HG02763 (cell line): ENCODE results near the gene EIPR1.

ENCODE experiments used
- ATAC-seq: cut with Tn5 transposase; IDR thresholded peaks from one replicate; pipeline ENCODE4 v1.9.1; 2021; ENCODE audit warnings: mild to moderate bottlenecking, moderate library complexity; ENCODE audit not compliant: unreplicated experiment

The EIPR1 gene

DNA sequence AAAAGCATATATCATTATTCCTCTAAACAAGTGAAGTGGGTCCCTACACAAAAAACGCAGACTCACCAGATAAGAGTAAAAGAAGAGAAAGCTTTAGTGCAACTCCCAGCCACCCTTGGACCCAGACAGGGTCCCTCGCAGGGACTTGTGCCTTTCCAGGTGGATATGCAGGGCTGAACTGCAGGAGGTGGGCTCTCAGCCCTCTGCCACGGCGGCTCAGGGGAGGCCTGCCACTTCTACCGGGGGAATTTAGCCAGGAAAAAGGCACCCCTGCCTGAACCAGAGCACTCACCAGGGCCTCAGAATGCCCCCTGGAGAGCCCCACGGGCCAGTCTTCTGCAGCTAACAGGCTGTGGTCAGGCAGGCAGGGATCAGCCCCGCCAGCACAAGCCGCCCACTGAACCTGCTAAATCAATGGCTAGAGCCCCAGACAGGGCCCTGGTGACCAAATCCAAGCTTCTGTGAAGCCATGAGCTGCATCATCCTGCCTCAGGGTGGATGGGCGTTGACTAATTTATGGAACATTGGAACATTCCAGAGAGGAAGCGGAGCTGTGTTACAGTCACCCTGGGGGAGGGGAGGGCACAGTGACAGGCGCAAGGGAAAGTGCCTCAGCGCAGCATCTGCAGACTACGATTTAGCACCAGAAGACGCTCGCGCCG is 209.3 kb downstream of the EIPR1 start:
- no peak for ATAC-seq

DNA sequence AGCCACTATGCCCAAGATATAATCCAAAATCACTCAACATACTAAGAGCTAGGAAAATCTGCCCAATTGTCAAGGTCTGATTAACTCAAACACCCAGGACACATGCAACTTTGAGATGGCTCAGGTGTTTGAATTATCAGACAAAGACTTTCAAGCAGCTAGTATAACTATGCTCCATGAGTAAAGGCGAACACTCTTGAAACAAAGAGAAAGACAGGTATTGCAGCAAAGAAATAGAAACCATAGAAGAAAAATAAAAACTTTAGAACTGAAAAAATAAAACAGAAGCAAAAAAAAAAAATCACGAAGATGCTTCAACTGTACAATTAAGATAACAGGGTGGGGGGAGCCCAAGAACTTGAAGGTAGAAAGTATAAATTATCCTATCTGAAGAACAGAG is 214.2 kb downstream of the EIPR1 start:
- no peak for ATAC-seq

DNA sequence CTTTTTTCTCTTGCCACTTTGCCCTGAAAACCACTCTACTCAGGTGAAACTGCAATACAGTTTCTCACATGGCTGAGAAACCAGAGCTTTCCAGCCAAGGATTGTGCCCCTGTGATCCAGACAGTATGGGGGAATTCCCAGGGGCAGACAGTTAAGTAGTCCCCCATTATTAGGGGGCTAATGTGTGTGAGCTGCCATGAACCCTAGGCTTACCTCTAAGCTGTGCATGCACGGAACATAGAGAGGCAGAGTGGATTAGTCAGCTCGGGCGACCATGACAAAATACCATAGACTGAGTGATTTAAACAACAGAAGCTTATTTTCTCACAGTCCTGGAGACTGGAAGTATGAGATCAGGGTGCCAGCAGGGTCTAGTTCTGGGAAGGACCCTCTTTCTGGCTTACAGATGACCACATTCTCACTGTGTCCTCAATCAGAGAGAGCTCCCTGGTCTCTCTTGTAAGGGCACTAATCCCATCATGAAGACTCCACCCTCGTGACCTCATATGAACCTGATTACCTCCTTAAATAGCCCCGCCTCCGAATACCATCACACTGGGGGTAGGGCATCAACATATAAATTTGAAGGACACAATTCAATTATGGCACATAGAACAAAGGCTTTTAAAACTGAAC is 215.1 kb downstream of the EIPR1 start:
- ATAC-seq, result no peak

DNA sequence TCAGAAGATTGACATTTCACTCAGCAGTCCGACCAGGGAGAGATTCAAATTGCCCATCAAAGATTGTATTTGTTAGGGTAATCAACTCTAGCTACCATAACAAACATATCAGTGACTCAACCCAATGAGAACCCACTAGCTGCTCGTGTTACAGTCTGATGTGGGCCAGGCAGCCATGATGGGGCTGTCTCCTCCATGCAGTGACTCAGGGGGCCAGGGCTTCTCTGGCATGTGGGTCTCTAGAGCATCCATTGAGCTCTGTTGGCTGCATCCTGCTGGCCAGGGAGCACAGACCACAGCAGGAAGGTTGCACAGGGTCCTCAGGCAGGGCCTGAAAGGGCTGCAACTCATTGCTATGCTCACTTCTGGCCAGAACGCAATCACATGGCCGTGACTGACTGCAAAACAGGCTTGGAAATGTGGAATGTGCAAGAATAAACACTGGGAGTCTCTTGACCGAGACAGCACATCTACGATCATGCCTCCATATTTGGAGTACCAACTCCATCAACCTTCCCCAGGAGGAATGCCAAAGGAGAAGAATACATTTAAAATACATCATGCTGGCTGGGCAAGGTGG is 216.8 kb downstream of the EIPR1 start:
- no peak for ATAC-seq

DNA sequence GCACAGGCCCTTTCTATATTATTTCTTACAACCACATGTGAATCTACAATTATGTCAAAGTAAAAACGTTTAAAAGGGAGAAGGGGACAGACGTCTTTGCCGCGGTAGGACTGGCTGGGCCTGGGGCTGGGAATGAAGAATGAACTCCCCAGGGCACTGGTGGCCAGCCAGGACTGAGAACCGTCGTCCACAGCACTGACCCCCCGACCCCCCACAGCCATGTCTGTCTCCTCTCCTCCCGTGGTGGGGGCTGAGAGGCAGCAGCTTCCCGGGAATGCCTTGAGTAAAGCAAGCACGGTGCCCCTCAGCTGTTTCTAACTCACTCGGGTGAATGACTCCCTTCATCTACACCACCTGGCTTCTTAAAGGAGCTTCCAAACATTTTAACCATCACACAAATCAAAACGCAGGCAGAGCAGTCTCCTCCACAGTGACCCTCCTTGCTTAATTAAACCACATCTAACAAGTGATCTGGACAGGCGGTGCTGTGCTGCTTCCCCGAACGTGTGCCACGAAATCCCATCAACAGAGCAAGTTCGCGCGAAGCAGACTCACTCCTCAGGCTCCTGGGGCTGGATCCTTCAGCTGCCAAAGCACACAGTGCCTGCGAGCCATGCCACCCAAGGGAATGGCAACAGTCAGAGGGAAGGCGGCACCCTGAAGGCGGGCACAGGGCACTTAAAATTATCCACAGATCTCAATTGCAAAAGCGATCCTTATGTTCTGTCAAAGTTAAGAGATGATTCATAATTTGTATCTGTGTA is 217.7 kb downstream of the EIPR1 start:
- no peak for ATAC-seq

DNA sequence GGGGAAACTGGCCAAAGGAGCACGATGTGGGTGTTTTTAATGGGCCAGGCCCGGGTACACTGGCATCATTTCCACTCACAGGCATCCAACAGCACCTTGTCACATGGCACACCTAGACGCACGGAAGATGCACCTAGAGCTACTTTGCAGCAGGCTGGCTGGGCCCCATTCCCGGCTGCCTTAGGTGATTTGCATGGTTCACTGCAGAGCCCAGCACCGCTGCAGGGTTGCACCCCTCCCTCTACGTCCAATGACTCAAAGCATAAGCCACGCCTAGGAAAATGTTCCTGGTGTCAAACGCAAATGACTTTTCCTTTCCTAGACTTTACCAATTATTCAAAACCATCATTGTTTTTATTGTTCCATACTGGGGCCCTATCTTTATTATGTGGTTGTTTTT is 222.9 kb downstream of the EIPR1 start:
- ATAC-seq, result no peak

DNA sequence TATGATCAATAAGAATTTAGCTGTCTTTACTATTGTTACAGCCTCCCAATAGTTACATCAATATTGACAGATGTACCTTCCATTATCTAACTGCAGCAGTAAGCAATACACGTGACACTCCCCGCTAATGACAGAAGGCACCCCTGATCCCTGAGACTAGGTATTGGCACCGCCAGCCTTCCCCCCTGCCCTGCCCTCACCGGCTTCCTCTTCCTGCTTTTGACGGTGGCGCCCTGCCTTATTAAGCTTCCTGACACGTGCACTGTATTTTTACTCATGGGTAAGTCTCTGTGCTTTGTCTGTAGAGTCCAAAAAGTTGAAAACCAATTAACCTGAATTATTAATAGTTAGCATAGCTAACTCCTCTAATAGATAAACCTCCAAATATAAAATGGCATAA is 223.5 kb downstream of the EIPR1 start:
- ATAC-seq, result no peak

DNA sequence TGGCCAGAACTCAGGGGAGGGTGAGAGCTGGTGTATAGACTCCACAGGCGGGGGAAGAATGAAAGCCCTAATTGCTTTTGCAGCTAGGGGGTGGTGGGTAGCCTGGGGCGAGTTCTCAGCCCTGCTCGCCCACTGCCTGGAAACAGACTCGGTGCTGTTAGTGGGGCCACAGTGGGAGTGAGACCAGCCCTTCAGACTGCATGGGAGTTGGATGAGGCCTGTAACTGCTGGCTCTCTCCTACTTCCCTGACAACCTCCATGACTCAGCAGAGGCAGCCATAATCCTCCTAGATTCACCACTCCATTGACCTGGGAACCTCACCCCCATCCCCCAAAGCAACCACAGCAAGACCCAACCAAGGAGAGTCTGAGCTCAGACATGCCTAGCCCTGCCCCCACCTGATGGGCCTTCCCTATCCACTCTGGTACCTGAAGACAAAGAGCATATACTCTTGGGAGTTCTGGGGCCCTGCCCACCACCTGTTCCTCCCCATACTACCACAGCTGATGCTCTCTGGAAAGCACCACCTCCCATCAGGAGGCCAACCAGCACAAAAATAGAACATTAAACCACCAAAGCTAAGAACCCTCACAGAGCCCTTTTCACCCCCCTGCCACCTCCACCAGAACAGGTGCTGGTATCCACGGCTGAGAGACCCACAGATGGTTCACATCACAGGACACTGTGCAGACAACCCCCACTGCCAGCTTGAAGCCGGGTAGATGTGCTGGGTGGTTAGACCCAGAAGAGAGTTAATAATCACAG is 226.3 kb downstream of the EIPR1 start:
- ATAC-seq, result no peak

DNA sequence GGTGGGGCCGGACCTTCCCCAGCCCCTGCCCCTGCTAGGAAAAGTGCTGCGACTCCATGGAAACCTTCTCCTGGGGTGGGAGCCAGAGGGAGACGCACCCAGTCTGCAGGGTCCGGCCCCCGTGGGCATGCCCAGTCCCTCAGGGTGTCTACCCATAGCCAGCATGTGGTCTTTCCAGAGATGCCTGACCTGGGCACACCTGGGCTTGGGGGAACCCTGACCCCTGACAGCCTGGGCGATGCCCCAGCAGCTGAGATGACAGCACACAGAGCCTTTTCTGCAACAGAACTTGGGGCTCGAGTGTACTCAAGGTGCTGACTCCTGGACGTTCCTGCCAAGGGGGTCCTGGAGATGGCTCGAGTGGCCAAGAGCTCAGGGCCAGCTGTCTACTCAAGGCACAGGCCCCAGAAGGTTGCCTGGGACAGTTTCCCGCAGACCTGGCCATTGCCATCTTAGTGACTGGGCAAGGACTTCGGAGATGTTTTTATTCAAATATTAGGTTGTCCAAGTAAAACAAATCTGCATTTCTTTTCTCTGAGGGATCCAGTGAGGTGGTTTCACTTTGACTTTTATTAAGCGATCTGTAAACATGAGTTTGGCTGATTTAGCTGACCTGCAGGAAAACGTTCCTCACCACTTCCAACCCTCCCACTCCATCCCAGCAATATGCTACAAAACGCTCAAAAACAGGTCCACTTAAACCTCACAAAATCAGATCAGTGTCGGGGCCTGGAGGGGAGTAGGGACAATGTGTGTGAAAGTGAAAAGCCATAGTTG is 228.0 kb downstream of the EIPR1 start:
- ATAC-seq, result no peak

DNA sequence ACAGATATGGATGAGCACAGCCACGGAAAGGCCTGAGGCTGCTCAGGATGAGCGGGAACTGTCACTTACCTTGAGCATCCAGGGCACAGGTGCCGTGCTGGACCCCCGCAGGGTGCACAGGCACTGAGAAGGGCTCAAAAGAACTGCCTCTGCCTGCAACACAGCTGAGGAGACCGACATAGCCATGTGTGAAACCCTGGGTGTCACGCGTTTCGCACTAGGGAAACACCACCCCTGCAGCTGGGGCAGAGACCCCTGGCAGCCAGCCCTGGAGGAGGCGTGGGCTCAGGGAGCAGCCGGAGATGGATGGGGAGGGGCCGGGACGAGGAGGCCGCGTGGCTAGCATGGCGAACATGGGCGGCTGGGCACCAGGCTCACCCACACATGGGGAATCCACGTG is 228.9 kb downstream of the EIPR1 start:
- ATAC-seq, result no peak

DNA sequence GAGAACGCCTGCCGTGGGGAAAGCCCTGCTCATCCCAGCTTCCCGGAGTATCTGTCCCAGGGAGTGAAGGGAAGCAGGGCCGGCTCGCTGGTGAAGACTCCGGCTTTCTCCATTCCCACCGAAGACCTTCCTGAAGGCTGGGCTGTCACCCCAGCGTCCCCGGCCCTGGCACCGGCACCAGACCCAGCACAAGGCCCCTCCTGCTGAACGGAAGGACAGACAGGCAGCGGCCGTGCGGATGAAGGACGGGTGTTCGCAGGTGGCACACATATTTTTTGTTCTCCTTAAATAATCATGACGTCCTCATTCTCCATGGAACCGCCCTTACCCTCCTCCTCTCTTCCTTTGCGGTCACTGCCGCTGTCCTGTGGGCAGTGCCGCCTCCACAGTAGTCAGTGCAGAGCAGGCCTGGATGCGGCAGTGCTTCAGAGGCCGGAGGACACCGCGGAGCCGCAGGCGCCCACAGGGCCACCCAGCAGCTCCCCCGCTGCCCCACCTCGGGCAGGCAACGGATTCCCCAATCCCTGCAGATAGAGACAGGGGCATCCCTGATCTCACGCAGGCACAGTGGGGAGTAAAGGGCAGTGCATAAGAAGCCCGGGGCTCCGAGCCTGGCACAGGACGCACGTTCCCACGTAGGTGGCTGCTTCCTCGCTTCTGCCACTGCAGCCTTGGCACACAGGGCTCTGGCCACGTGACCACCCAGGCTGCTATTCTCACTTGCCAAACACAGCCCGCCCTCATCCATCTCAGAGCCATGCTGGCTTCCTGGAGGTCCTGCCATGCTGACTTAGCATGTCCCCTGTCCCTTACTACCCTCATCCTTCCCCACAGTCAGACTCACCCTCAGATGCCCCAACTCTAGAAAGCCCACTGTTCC is 229.7 kb downstream of the EIPR1 start:
- ATAC-seq, result no peak

DNA sequence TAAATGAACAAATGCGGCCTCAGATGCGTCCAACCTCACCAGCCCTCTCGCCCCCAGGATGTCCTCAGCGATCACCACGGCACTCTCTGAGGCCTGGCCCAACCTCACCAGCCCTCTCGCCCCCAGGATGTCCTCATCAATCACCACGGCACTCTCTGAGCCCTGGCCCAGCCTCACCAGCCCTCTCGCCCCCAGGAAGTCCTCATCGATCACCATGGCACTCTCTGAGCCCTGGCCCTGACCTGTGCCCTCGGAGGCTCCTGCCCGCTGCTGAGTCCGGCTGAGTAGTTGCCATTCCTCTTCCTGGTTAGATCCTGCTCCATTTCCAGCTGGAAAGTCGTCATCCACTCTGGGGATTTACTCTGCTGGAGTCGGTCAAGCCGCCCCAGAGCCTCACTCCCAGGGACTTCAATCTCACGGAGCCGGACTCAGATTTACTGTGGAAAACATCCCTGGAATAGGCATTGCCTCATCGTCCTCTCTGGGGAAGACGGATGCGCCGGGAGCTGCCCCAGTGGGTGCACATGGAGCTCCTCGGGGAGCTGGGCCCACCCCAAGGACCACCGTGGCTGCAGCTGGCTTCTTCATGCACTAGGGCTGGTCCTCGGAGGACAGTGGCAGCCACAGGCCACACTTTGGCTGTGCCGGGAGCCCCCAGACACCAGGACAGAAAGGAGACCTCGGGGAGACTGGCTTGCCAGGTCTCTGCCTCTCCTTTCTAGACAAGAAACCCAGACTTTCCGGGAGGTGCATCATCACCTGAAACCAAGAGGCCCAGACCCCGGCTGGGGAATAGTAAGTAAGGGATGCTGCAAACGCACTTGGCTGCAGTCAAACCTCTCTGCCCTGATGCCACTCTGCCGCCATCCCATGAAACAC is 230.6 kb downstream of the EIPR1 start:
- ATAC-seq, result no peak

DNA sequence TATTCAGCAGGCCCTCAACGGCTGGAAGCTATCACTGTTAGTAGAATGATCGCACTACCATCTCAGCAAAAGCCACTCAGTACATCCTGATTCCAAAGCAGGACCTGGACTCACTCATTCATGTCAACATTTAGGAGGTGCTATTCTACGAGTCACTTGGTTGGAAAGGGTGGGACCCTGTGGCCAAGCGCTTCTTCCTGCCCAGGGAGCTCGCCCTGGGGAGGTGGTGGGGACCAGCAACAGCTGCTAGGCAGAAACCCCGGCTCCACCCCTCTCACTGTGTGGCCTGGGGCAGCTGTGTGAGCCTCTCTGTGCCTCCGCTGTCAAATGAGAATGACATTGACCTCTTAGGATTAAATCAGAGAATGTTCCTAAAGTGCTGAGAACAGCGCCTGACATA is 231.4 kb downstream of the EIPR1 start:
- ATAC-seq, result no peak

DNA sequence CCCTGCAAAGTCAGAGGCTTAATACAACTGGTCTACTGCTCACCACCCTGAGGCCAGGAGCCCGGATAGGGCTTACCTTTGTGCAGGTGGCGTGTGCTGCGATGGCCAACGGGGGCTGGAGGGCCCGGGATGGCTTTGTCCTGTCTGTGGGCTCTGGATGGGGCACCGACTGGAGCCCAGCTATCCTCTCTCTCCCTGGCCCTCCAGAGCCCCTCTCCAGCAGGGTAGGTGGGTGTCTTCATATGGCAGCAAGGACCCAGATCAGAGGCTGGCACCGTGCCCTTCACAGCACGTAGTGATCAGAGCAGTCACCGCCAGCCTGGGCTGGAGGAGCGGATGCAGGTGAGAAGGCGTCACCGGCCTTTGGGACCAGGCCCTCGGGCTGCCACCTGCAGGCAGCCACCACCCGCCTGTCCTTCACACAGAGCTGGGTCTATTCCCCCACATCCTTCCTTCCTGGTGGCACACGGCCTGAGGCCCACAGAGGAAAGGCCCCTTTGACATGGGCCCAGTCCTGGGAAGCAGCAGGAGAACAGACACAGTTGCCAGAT is 232.1 kb downstream of the EIPR1 start:
- no peak for ATAC-seq

DNA sequence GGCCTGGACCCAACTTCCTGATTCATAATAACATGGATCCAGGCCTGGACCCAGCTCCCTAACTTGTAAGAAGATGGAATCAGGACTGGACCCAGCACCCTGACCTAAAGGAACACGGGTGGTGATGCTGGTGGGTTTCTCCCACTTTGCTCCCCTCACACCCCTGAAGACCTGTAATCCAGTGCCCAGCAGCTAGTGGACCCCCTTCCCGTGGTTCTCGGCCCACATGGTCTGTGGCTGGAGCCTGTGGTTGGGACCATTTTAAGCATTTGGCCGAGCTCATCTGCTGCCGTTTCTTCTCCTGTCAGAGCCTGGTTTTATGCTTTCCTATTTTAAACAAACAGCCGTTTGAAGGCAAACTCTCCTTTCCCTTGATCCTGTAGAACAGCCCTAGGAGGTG is 232.8 kb downstream of the EIPR1 start:
- no peak for ATAC-seq

DNA sequence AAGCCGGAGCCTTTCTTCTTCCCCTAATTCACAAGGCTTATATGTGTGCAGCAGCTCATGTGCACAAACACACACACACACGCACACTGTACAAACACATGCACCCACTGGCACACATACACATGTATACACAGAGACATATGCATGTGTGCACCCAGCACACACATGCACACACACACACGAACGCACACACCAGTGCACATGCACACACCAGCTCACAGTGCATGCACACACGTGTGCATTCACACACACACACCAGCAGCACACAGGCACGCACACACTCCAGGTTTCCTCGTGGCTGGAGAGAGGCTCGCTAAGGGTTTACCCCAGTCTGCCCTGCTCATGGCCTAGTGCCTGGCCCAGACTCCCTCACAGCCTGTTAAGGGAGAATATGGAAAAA is 234.0 kb downstream of the EIPR1 start:
- ATAC-seq, result no peak

DNA sequence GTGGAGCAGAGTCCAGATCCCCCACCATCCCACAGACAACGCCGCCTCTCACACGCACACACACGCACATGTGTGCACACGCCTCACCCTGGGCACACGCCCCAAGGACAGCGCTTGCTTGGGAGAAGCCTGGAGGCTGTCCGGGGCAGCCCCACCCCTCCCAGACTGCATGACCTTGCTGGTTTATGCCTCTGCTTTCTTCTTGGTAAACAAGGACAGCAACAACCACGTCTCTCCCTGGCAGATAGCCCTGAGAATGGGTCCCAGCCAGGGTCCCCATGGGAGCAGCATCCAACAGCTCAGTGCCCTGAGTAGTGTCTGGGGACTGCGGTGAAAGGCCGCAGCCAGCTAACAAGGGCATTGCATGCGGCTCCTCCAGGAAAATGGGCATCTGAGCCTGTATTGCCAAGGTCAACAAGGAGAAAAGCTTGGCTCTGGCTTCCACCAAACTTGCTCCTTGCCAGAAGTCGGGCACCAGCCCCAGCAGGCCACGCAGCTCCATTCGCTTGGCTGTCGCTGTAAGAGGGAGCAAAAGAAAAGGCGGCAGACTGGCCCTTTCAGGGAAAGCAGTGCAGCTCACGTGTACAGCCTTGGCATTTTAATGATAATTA is 234.6 kb downstream of the EIPR1 start:
- ATAC-seq, result no peak

DNA sequence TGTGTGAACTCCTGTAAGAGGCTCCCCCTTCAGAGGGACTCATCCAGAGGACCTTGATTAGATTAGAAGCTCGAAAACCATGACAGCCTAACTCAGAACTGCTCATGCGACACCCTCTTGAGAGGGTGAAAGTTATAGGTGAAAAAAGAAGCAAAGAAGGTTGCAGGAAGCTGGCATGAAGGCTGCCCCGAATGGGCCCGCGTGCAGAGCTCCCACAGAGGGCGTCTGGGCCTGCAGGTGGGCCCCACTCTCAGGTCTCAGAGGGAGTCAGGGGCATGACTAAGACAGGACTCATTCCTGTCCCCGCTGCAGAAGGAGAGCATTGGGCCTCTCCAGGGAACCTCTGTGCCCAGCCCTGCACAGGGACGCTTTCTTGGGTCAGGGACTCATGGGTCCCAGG is 235.4 kb downstream of the EIPR1 start:
- no peak for ATAC-seq
